ENCODE measurements around the gene SH3GLB1.

SH3GLB1 gene

DNA sequence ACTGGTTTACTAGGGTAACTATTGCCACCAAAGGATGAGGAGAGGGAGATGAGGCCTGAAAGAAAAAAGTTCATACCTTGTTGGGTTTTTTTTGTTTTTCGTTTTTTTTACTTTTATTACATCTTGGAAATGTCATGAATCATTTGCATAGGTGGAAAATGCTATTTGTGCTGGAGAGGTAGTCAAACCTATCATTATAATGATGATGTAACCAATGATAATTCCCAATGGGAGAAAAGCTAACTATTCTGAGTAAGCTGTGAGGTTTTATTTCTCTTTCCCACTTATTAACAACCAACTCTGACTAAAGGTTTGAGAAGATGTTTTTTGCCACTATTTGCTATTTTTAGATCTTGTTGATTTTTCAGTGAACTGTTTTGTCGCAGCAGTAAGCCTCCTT lies 29.0 kb downstream of the SH3GLB1 start:
- DNase-seq (ENCODE audit: low read depth, low spot score), result no peak

- DNase-seq (ENCODE audit: low read depth, low spot score), result no peak
Measured at GRCh38 chr1:86739648-86740509, 35.5 kb downstream of the SH3GLB1 start.

DNA sequence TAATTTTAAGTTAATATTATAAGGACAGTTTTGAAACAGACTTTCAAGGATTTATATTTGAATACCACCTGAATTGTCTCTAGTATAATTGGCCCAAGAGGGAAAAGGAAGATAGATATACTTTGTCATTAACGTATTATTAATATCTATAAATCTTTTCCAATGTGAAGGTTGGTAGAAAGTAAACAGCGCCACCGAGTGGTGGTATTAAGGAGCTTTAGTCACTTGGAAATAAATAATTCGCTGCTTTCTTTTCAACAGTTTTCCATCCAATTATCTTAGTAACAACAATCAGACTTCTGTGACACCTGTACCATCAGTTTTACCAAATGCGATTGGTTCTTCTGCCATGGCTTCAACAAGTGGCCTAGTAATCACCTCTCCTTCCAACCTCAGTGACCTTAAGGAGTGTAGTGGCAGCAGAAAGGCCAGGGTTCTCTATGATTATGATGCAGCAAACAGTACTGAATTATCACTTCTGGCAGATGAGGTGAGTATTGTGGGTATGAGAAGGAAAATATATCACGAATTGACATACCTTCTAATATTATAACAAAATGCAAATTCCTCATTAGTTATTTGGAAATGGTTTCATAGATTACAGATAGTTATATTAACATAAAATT lies 37.7 kb downstream of the SH3GLB1 start:
- DNase-seq (ENCODE audit: low read depth, low spot score), result peak; percentile 41

DNA sequence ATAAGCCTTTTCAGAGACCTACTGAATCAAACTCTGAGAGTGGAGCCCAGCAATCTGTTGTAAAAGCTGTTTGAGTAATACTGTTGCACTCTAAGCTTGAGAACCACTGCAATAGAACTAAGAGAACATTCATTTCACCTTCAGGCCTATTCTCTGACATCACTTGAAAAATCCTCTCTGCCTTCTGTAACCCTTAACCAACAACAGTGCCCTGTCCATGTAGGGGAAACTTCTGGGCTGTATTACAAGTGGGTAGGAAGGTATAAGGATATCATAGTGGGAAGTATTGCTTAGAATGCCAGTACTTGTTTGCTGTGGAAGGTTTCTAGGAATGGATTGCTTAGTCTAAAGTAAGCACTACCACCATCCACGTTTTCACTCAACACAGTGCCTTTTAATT lies 42.9 kb downstream of the SH3GLB1 start:
- no peak for DNase-seq (ENCODE audit: low read depth, low spot score)

GRCh38 chr1:86748622-86749373 lies 44.4 kb downstream of the SH3GLB1 start:
- DNase-seq (ENCODE audit: low read depth, low spot score), result no peak

- no peak for DNase-seq (ENCODE audit: low read depth, low spot score)
Measured at GRCh38 chr1:86750076-86750475, 45.7 kb downstream of the SH3GLB1 start.

- DNase-seq (ENCODE audit: low read depth, low spot score), result no peak
Measured at GRCh38 chr1:86750530-86750929, 46.2 kb downstream of the SH3GLB1 start.

GRCh38 chr1:86751923-86752322 lies 47.5 kb downstream of the SH3GLB1 start:
- DNase-seq (ENCODE audit: low read depth, low spot score), result no peak

- no peak for DNase-seq (ENCODE audit: low read depth, low spot score)
Measured at GRCh38 chr1:86753700-86754099, 49.3 kb downstream of the SH3GLB1 start.

DNA sequence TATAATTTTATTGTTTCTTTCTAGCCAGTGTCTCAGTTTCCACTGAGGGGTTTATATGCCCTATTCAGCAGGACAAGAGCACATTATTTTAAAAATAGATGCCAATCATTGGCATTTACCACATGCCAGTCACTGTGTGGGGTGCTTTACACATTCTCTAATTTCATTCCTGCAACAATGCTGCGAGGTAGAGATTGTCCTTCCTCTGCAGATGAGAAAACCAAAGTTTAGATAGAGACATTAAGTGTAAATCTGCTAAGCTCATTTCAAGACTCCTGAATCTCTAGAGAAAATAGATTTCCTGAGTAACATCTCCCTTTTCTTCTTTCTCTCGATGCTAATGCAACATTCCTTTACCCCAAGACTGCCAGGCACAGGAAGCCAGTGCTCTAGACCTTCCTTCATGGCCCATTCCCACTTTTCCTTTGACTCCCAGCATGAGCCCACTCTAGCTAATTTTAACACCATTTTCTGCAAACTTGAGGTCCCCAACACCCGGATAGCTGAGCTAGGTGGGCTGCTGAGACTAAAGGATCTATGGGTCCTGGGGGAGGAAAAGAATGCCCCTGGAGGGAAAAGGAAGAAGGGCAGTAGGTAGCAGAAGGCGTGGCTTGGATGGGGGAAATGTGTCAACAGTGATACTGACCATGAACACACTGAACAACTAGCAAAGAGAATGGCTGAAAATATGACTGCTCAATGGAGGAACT lies 50.0 kb downstream of the SH3GLB1 start:
- DNase-seq (ENCODE audit: low read depth, low spot score), result no peak

DNA sequence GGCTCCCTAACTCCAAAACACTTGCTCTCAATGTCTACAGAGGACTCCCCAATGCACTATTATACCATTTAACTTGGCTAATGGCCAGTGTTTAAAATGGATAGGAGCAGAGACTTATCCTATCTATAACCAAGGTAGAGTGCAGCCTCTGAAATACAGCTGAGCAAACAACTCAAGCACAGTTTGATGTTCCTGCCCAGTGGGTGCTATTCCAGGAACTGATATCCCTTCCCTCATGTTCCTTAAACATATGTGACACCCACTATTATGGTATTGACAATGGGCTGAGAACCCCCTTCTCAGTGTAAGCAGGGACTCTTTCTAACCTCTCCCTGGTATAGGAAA lies 51.7 kb downstream of the SH3GLB1 start:
- DNase-seq (ENCODE audit: low read depth, low spot score), result no peak

GRCh38 chr1:86757272-86757984 lies 53.1 kb downstream of the SH3GLB1 start:
- peak; percentile 85 for DNase-seq (ENCODE audit: low read depth, low spot score)

DNA sequence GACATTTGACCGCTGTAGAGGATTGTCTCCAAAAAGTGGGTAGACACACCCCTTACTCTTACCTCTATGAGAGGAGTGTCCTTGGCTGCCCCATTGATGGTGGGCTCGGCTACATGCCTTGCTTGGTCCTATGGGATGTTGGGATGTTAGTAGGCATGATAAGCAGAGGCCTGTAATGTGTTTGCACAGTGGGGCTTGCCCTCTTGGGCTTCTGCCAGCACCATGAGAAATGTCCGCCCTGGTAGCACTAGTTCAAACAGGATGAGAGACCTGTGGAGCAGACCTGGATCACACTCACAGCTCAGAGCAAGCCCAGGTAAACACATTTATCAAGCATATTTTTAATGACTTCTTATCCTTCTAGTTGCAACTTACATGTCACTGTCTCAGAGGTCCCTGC lies 54.2 kb downstream of the SH3GLB1 start:
- DNase-seq (ENCODE audit: low read depth, low spot score), result no peak

DNA sequence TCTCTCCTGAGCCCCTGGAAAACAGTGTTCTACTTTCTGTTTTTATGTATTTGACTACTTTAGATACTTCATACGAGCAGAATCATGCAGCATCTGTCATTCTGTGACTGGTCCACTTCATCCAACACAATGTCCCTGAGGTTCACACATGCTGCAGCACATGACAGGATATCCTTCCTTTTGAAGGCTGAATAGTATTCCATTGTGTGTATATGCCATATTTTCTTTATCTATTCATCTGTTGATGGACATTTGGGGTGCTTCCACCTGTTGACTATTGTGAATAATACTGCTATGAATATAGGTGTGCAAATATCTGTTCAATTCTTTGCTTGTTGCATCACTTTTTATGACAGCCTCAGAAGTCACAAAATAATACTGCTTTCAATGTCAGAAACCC lies 55.8 kb downstream of the SH3GLB1 start:
- DNase-seq (ENCODE audit: low read depth, low spot score), result no peak

DNA sequence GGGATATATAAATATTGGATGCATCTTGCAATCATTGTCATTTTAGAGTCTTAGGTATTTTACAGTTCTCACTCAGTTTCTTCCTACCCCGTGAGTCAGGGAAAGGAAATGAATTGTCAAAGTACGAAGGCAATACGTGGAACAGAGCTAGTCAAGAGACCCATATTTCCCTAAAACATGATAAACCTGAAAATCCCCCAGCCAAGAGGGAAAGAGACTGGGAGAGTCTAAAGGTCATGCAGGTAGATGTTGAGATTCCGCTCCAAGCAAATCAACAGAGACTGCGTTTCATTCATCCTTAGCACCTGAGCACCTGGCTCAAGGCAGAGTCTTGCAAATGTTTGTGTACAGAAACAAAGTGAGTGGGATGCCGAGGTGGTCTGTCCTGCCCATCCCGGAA lies 58.0 kb downstream of the SH3GLB1 start:
- no peak for DNase-seq (ENCODE audit: low read depth, low spot score)

GRCh38 chr1:86764523-86764922 lies 60.1 kb downstream of the SH3GLB1 start:
- DNase-seq (ENCODE audit: low read depth, low spot score), result no peak

DNA sequence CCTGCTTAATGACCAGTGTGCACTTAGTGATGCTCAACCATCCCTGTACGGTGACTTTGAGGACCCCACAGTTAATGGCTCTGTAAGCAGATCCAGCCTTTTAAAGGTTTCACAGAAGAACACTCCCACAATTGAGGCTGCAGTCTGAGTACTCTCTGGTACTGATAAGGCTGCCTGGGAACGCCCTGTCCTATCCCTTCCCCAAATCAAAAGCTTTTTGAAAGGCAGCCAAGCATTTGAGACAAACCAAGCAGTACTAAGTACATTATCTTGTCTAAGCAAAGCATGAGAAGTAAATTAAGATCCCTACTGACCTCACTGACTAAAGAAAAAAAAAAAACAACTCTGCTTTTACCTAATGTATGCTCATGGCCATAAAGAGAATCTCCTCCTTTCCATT lies 60.7 kb downstream of the SH3GLB1 start:
- DNase-seq (ENCODE audit: low read depth, low spot score), result no peak

- DNase-seq (ENCODE audit: low read depth, low spot score), result no peak
Measured at GRCh38 chr1:86765674-86766073, 61.3 kb downstream of the SH3GLB1 start.

GRCh38 chr1:86768554-86768953 lies 64.2 kb downstream of the SH3GLB1 start:
- no peak for DNase-seq (ENCODE audit: low read depth, low spot score)

GRCh38 chr1:86769065-86769464 lies 64.7 kb downstream of the SH3GLB1 start:
- no peak for DNase-seq (ENCODE audit: low read depth, low spot score)
